Islet of Langerhans (tissue), 1 donor: ENCODE results near the gene CDC42BPG.

Experiments used
- FAIRE-seq: peaks from one replicate; lab custom pipeline; 2011; peaks lifted over from hg19 to GRCh38; lab: Jason Lieb, UNC

The CDC42BPG gene

GRCh38 chr11:64879244-64879900, 34.9 kb upstream of the CDC42BPG start:
- no peak for FAIRE-seq

GRCh38 chr11:64878494-64879243, 34.2 kb upstream of the CDC42BPG start, which contains the start of gene EHD1:
TSS of gene EHD1 (minus strand) at chr11:64878621. CDS start at chr11:64878464, 157 bp downstream.
- no peak for FAIRE-seq

DNA sequence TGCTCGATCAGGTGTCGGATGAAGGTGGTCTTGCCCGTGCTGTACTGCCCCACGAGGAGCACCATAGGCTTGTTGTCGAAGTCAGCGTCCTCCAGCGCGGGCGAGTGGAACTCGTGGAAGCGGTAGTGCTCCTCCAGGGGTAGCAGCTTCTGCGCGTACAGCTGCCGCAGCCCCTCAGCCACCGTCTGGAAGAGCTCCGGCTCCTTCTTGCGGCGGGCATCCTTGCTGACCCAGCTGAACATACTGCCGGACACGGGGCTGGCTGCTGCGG, 33.7 kb upstream of the CDC42BPG start:
- FAIRE-seq, result no peak

GRCh38 chr11:64877390-64878222, 33.2 kb upstream of the CDC42BPG start:
- no peak for FAIRE-seq

DNA sequence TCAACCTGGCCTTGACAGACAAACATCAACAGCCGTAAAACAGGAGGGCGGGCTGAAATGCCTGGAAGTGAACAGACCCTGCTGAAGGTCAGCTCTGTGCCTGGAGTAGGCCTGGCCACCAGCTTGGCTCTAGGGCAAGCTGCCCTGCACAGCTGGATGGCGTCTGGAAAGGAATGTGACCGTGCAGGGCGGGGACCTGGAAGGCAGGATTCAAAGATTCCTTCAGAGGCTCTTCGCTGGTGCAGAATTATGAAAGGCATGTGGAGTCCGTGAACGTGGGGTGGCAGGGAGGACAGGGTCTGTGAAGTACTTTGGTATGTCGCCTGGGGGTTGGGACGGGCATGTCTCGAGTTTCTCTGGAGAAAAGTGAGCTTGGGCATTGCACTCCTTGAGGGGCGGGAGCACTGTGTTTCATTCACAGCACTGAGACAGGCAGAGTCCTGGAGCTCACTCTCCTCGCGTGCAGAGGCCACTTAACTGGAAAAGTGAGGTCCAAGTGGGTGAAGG, 32.4 kb upstream of the CDC42BPG start:
- no peak for FAIRE-seq

DNA sequence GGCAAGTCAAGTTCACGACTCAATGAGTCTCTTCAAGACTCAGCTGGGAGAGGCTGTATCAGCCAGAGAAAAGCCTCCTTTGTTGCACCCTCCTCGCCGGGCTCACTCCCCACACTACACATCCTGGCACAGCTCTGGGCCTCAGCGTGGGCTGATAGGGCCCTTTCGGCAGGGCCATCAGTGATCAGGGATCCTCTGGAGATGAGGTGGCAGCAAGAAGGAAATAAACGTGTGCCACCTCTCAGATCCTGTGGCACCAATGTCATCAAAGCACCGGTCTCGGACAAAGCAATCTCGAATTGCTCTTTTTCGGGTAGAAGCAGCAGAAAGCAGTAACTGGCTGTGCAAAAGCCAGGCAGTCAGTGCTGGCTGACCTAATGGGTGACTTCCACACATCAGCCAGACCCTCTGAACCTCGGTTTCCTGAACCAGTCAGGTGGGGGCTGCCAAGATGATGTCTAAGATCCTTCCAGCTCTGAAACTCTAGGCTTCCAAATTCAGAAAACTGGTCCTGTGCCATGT, 31.8 kb upstream of the CDC42BPG start:
- no peak for FAIRE-seq

- no peak for FAIRE-seq
These were observed 31.1 kb upstream of the CDC42BPG start for GRCh38 chr11:64875369-64876228.

DNA sequence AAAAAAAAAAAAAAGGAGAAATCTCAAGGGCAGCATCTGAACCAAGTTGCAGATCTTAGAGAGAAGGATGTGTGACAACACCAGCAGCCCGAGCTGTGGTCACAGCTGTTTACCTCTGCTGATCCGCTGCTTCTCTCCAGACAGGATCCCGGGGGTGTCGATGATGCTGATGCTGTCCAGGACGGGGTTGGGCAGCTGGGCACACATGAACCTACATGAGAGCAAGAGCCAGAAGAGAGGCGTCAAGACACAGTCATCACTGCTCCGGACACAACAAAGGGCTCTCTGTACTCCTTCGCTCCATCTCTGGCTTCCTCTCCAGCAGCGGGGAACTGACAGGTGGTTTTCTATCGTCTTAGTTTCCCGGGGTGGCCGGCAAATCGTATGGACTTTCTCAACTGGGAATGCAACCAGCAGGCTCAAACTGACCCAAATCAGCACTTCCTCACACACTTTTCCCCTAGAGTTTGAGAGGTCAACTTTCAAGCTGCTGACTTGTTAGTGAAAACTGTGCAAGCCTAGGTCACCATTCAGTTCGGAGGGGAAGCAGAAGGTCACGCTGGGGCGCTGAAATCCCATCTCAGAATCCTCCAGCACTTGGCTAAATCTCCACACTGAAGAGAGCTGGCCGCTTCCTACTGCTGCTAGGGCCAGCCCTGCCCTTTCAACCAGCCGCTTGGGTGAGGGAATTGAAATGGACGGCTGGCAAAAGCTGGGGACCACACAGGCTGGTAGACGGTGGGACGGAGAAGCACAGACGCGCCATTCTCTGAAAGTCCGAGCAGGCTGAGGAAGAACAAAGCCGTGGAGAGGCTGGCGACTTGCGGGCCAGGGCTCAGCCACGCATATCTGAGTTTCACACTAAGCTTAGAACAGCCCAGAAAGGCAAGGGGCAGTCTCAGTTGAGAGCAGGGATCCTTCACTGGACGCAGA, 30.1 kb upstream of the CDC42BPG start:
- FAIRE-seq, result no peak

GRCh38 chr11:64872790-64873488, 28.5 kb upstream of the CDC42BPG start:
- no peak for FAIRE-seq

DNA sequence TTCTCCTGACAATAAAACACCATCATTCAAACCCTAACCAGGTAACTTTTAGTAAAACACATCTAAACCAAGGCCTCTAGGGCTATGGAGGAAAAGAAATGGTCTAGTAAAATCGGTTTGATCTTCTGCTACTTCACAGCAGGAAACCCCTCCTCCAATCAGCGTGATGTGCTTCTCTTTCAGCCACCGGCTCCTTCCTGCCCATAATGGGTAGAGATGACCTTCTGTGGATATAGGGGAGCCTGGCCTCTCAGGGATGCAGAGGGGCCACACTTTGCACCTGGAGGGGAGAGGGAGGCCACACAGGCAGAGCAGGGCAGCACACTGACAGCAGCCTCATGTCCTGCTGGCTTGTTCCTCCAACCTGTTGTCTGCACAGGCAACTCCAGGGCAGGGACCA, 27.0 kb upstream of the CDC42BPG start:
- no peak for FAIRE-seq

GRCh38 chr11:64870893-64871466, 26.5 kb upstream of the CDC42BPG start:
- FAIRE-seq, result no peak

DNA sequence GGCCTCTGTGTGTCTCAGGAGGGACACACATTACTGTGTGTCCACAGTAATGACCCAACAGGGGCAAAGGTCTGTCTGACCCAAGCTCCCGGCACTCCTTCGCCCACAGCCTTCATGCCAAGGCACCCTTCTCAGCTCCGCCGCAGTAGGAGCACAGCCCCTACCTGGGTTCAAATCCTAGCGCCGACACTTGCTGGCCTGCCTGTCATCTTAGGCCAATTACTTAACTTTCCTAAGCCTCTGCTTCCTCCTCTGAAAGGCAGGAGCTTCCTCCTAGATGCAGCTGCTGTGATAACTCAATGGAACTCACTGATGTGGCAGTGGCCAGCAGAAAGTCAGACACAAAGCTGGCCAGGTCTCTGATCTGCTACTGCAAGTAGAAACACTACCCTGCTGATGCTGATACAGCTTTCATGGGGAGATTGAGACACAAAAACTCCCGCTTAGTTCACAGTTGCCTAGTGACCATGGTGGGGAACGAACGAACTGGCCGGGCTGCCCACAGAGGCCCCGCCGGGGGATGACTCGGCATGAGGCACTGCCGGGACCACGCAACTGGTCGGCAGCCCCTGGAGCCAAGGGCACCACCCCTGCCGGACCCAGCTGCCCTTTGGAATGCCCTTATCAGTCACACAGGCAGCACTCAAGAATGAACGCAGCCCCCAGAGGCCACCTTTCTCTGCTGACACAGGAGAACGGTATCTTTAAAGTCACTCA, 25.9 kb upstream of the CDC42BPG start:
- FAIRE-seq, result no peak

GRCh38 chr11:64869571-64870175, 25.2 kb upstream of the CDC42BPG start:
- FAIRE-seq, result no peak

DNA sequence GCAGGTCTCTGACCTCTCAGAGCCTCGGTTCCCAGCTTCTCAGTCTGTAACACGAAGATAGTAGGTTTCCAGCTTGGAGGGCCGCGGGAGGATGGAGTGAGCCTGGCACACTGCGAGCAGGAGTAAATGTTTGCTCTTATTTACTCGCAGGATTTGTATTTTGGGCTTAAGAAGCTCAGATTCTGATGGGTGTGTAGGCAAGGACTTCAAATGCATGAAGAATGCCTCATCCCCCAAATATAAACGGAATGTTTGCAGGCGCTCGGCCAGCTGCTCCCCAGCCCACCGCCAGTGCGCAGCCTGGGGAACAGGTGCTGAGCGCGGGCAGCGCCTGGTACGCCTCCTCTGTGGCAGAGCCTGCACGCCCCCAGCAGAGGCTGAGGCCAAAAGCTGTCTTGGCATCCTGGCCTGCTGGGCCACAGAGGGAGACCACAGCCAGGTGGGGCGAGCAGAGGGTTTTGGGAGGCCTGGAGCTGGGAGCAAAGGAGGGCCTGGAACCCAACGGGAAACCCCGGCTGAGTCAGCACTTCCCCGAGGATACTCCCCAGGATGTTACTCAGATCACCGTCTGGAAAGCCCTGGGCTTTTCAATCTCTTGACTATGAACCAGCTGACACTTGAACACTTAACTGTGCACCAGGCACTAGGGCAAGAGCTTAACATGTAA, 24.6 kb upstream of the CDC42BPG start:
- no peak for FAIRE-seq

DNA sequence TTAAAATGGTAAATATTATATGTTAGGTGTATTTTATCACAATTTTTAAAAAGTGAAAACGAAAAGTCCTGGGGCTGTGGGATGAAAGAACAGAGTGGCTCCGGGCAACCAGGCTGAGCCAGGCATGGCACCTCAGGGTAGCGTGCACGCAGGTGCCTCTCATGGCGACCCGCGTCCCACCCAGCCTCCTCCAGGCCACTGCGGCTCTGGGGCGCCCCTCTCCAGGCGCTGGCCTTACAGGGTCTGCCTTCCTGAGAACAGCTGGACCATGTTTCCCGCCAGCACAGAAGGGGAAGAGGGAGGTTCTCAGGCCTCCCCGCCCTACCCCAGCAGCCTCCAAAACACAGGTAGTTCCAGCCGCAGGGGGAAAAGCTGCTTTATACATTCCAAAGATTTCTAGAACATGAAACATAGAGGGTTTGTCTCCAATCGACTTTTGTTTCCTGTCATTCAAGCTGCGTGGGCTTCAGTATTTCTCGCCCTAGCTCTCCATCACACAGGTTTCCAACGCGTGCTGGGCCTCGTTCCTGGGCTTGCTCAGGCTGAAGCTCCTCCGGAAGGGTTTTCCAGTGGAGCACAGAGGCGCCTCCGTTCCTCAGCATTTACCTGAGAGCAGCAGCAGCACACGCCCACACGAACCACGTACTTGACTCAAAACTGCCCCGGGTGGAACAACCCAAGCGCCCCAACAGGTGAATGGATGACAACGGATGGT, 23.5 kb upstream of the CDC42BPG start:
- FAIRE-seq, result no peak

- no peak for FAIRE-seq
These were observed 21.7 kb upstream of the CDC42BPG start for GRCh38 chr11:64866173-64866491.
